GM12878 (cell line): ENCODE data around the gene SLC46A2. TPM values are rescaled to one million over a fixed set of nuclear protein-coding genes. Genes with fewer than 3 reads are reported as not detected.

Experiments
- ATAC-seq: fragments of 200-7000 bp; cut with Tn5 transposase; 3 replicates; pipeline ENCODE4 v1.9.1; 2020; ENCODE audit warnings: mild to moderate bottlenecking, moderate library complexity
- BruUV-seq: library from RNA; stranded (reverse); fragments of 400-500 nt; replicated peaks from 2 replicates; lab custom pipeline; 2021; lab: Mats Ljungman, UMichigan
- CTCF ChIA-PET: fragments of 300-600 bp; sonication (Branson Sonifier 250); formaldehyde crosslinking; extraction: SDS; loops from one replicate; lab custom pipeline; 2021; ENCODE audit warnings: inconsistent platforms; lab: Yijun Ruan, JAX
- POLR2A ChIA-PET: fragments of 350-600 bp; formaldehyde crosslinking; extraction: SDS; loops from one replicate; lab custom pipeline; 2021; ENCODE audit warnings: inconsistent platforms; lab: Charles Lee
- RAD21 ChIA-PET: fragments of 300-600 bp; sonication (Branson Sonifier 250); formaldehyde crosslinking; loops from one replicate; lab custom pipeline; 2023; ENCODE audit warnings: antibody characterized with exemption; ENCODE audit not compliant: unreplicated experiment; lab: Charles Lee
- SMC1A ChIA-PET: fragments of 300-600 bp; sonication (Branson Sonifier 250); formaldehyde crosslinking; loops from one replicate; lab custom pipeline; 2023; ENCODE audit not compliant: unreplicated experiment, uncharacterized antibody; lab: Charles Lee
- DNase-seq: peaks from one replicate; pipeline ENCODE4 v3.0.0-alpha.2; 2011; ENCODE audit warnings: low read depth, low spot score
- FAIRE-seq: peaks from 3 replicates; lab custom pipeline; 2011; peaks lifted over from hg19 to GRCh38; lab: Jason Lieb, UNC
- H2AFZ ChIP-seq: 2 replicates; pipeline ENCODE4 v1.6.0; 2011; ENCODE audit warnings: low read depth, low read length, control low read depth; ENCODE audit not compliant: control insufficient read depth
- H3K27ac ChIP-seq: 2 replicates; pipeline ENCODE4 v1.5.1; 2011; ENCODE audit warnings: control low read depth; ENCODE audit not compliant: control insufficient read depth, insufficient read depth
- H3K27me3 ChIP-seq, 2 experiments: replicated peaks in 1 of 2; 2 replicates each; pipeline versions ENCODE4 v1.6.0 to v1.6.1; 2011; ENCODE audit warnings: low read length in 1 of 2; ENCODE audit not compliant: control insufficient read depth in 2 of 2, insufficient read depth in 2 of 2
- H3K36me3 ChIP-seq, 2 experiments: 2 replicates each; pipeline ENCODE4 v1.5.1; 2011; ENCODE audit warnings: low read length in 1 of 2; ENCODE audit not compliant: control insufficient read depth in 2 of 2, insufficient read depth in 2 of 2
- H3K4me1 ChIP-seq: 2 replicates; pipeline ENCODE4 v1.6.1; 2011; ENCODE audit warnings: mild to moderate bottlenecking, low read length, moderate library complexity, mixed read lengths; ENCODE audit not compliant: control insufficient read depth, insufficient read depth
- H3K4me2 ChIP-seq: 2 replicates; pipeline ENCODE4 v1.6.0; 2011; ENCODE audit warnings: control low read depth; ENCODE audit not compliant: control insufficient read depth, insufficient read depth
- H3K4me3 ChIP-seq: fragments of 200-600 bp; sonication (generic); 2 replicates; pipeline ENCODE4 v1.5.1; 2016
- H3K79me2 ChIP-seq: 2 replicates; pipeline ENCODE4 v1.6.0; 2011; ENCODE audit warnings: low read length; ENCODE audit not compliant: control insufficient read depth, insufficient read depth
- H3K9ac ChIP-seq: 2 replicates; pipeline ENCODE4 v1.8.0; 2011; ENCODE audit warnings: low read length, control low read depth, mixed read lengths; ENCODE audit not compliant: control insufficient read depth, insufficient read depth
- H3K9me3 ChIP-seq: replicated peaks from 3 replicates; pipeline ENCODE4 v1.5.1; 2011; ENCODE audit warnings: mild to moderate bottlenecking, low read length; ENCODE audit not compliant: control insufficient read depth, insufficient read depth
- H4K20me1 ChIP-seq: 2 replicates; pipeline ENCODE4 v1.6.0; 2011; ENCODE audit not compliant: control insufficient read depth, insufficient read depth
- BHLHE40 ChIP-seq, 2 experiments: fragments of 450-650 bp in 1 of 2; IDR thresholded peaks; 2 replicates each; pipeline ENCODE4 v1.6.1; 2011 to 2017; ENCODE audit warnings: low read depth in 2 of 2, borderline replicate concordance in 1 of 2, improper control_type of control experiment in 1 of 2, low read length in 1 of 2, mild to moderate bottlenecking in 1 of 2
- EGR1 ChIP-seq, 2 experiments: IDR thresholded peaks; 1 replicate in 1 of 2; 2 replicates in 1 of 2; pipeline ENCODE4 v1.6.1; 2011 to 2012; ENCODE audit warnings: low read depth in 2 of 2, low read length in 2 of 2, borderline replicate concordance in 1 of 2, mild to moderate bottlenecking in 1 of 2, moderate library complexity in 1 of 2
- GATAD2B ChIP-seq: fragments of 450-650 bp; conservative IDR thresholded peaks from 2 replicates; pipeline ENCODE4 v1.6.1; 2017; ENCODE audit warnings: low read depth, mild to moderate bottlenecking, moderate library complexity
- JUND ChIP-seq: IDR thresholded peaks from 2 replicates; pipeline ENCODE4 v1.6.1; 2012; ENCODE audit warnings: low read depth, mild to moderate bottlenecking, low read length, improper control_type of control experiment, moderate library complexity
- MEF2B ChIP-seq: fragments of 450-650 bp; IDR thresholded peaks from 2 replicates; pipeline ENCODE4 v1.6.1; 2018; ENCODE audit warnings: mild to moderate bottlenecking, moderate library complexity; ENCODE audit not compliant: partially characterized antibody, poor library complexity, severe bottlenecking
- MYB ChIP-seq: fragments of 150-350 bp; IDR thresholded peaks from 2 replicates; pipeline ENCODE4 v1.6.1; 2014; ENCODE audit warnings: mild to moderate bottlenecking, low read depth, low read length, borderline replicate concordance
- NR2C1 ChIP-seq: fragments of 450-650 bp; IDR thresholded peaks from 2 replicates; pipeline ENCODE4 v1.6.1; 2017; ENCODE audit warnings: antibody characterized with exemption, mild to moderate bottlenecking, moderate library complexity
- NRF1 ChIP-seq: conservative IDR thresholded peaks from 2 replicates; pipeline ENCODE4 v1.6.1; 2011; ENCODE audit warnings: mild to moderate bottlenecking, low read depth, low read length, improper control_type of control experiment
- PAX8 ChIP-seq: fragments of 450-650 bp; IDR thresholded peaks from 2 replicates; pipeline ENCODE4 v1.6.1; 2017; ENCODE audit warnings: mild to moderate bottlenecking, moderate library complexity
- RB1 ChIP-seq: fragments of 450-650 bp; formaldehyde crosslinking; IDR thresholded peaks from 2 replicates; pipeline ENCODE4 v1.6.1; 2017; ENCODE audit warnings: mild to moderate bottlenecking, borderline replicate concordance
- RELB ChIP-seq: fragments of 450-650 bp; IDR thresholded peaks from 2 replicates; pipeline ENCODE4 v1.6.1; 2017; ENCODE audit warnings: low read depth, mild to moderate bottlenecking, moderate library complexity
- ZBTB4 ChIP-seq: fragments of 450-650 bp; formaldehyde crosslinking; IDR thresholded peaks from 2 replicates; pipeline ENCODE4 v1.4.0; 2022; ENCODE audit warnings: mild to moderate bottlenecking, moderate library complexity
- WGBS: methylation state at CpG from one replicate; pipeline ENCODE4 v1.1.6; 2016; ENCODE audit warnings: low lambda C conversion rate; ENCODE audit not compliant: insufficient replicate concordance, insufficient coverage; ENCODE audit errors: missing lambda C conversion rate; 5-methylcytosine and 5-hydroxymethylcytosine counted together
- in situ Hi-C: fragments of 300-500 bp; cut with MboI; formaldehyde crosslinking; loops from 9 replicates; pipeline ENCODE4 v1.14.3; 2018; ENCODE audit warnings: mixed read lengths
- intact Hi-C: fragments of 100-400 bp; cut with micrococcal nuclease; formaldehyde crosslinking; loops from one replicate; pipeline ENCODE4 v1.14.2; 2022; ENCODE audit not compliant: unreplicated experiment
- polyA plus RNA-seq, 11 experiments: library from polyadenylated mRNA; depleted of rRNA in 4 of 11; unstranded in 6 of 11; stranded (reverse) in 5 of 11; fragments of >200 nt; fragmentation: Nextera tagmentation in 4 of 11; fragmentation: Illumina TruSeq in 1 of 11; extraction: Ambion mirVana in 4 of 11; extraction: Trizol in 1 of 11; gene quantifications; 1 replicate in 1 of 11; 2 replicates in 10 of 11; pipeline versions ENCODE4 v1.2.1 to v1.2.3, GENCODE V29; 2011 to 2016; ENCODE audit warnings: inconsistent platforms in 2 of 11, missing spikeins in 2 of 11, low read depth in 1 of 11
- total RNA-seq, 4 experiments: library from RNA; depleted of rRNA in 3 of 4; stranded (reverse); fragments of >200 nt in 3 of 4; fragmentation: Illumina TruSeq in 1 of 4; extraction: Trizol in 1 of 4; gene quantifications; 2 replicates each; pipeline versions ENCODE4 v1.2.1 to v1.2.3, GENCODE V29; 2013 to 2021

SLC46A2 gene
- total and polyA plus RNA-seq, 10 of the 15 experiments (the other 5 are each of a cell fraction or from before 2014, with no cell fraction given), result not detected

GRCh38 chr9:112913326-112913725 lies 22.6 kb upstream of the SLC46A2 start:
- TF ChIP-seq RB1 (no peak), PAX8 (no peak), GATAD2B (no peak), JUND (no peak), MEF2B (no peak)
- BruUV-seq, result no TSS peak
- Histone ChIP-seq H3K4me2 (no peak overlapping the region), H3K79me2 (no peaks in the 10 kb centered on the region), H3K9me3 (no peaks in the 10 kb centered on the region; the same call in 2 of the 3 replicates), H2AFZ (no peak overlapping the region), H3K36me3 (no peaks in the 10 kb centered on the region), H3K4me3 (no peak overlapping the region), H3K9ac (no peak overlapping the region), H3K27me3 (no peaks in the 10 kb centered on the region; a peak in 1 of 4 replicates), H3K27ac (no peak overlapping the region), H4K20me1 (no peaks in the 10 kb centered on the region), H3K4me1 (no peaks in the 10 kb centered on the region)
- WGBS, result 38% methylated on average over 4 of the region's 4 CpGs
- ChIA-PET SMC1A (no interaction called here), RAD21 (no interaction called here), POLR2A (no interaction called here), CTCF (interaction anchor here (4.7 kb wide), 1 partner anchor 10 kb away, joined by 16 read pairs; no protein-coding TSS in a partner anchor)
- in situ Hi-C loops, result no loop called here
- DNase-seq, result no peak
- intact Hi-C loops, result no loop called here
- FAIRE-seq, result no peak
- ATAC-seq, result no peak

GRCh38 chr9:112912636-112913035 lies 22.0 kb upstream of the SLC46A2 start:
- POLR2A ChIA-PET, result no interaction called here
- no peaks in the 10 kb centered on the region; the same call in 2 of the 3 replicates for H3K9me3 ChIP-seq
- RAD21 ChIA-PET, result no interaction called here
- no peak overlapping the region for H3K9ac ChIP-seq
- H4K20me1 ChIP-seq, result no peaks in the 10 kb centered on the region
- H3K79me2 ChIP-seq, result no peaks in the 10 kb centered on the region
- no peak overlapping the region for H3K4me3 ChIP-seq
- 31% methylated on average over 3 of the region's 3 CpGs for WGBS
- FAIRE-seq (no peak), DNase-seq (no peak), ATAC-seq (no peak)
- no peak overlapping the region for H3K27ac ChIP-seq
- in situ Hi-C loops (no loop called here), intact Hi-C loops (no loop called here)
- H3K36me3 ChIP-seq, result no peaks in the 10 kb centered on the region
- SMC1A ChIA-PET, result no interaction called here
- CTCF ChIA-PET, result interaction anchor here (4.7 kb wide), 1 partner anchor 10 kb away, joined by 16 read pairs; no protein-coding TSS in a partner anchor
- no TSS peak for BruUV-seq
- no peaks in the 10 kb centered on the region for H3K4me1 ChIP-seq
- no peaks in the 10 kb centered on the region; a peak in 1 of 4 replicates for H3K27me3 ChIP-seq
- no peak overlapping the region for H3K4me2 ChIP-seq
- H2AFZ ChIP-seq, result no peak overlapping the region
- TF ChIP-seq EGR1 (IDR thresholded peaks at IDR 0.05; ENCODE audit: borderline replicate concordance in 1 of 2, low read depth in 2 of 2, low read length in 2 of 2) (no peak), NR2C1 (no peak), MYB (no peak), BHLHE40 (IDR thresholded peaks at IDR 0.05; ENCODE audit: borderline replicate concordance in 1 of 2, low read depth in 2 of 2, low read length in 1 of 2) (no peak), ZBTB4 (CRISPR knock-in tag) (no peak), NRF1 (no peak), RELB (no peak)
